GM13977 (cell line): ENCODE measurements around the gene VWA2.

Source experiments
- DNase-seq: peaks from one replicate; pipeline ENCODE4 v3.0.0; 2012; ENCODE audit warnings: low spot score
- CTCF ChIP-seq: IDR thresholded peaks from 2 replicates; pipeline ENCODE4 v1.5.1; 2012; ENCODE audit warnings: mild to moderate bottlenecking, control low read depth; ENCODE audit not compliant: insufficient read depth; ENCODE audit errors: extremely low read depth, missing control alignments
- in situ Hi-C: fragments of 300-500 bp; cut with MboI; formaldehyde crosslinking; loops from one replicate; pipeline ENCODE4 v1.12.0; 2022; ENCODE audit warnings: low sequenced_read_pairs, low pct_unique_long_range_greater_than_20kb, mixed read lengths, inconsistent platforms; ENCODE audit not compliant: unreplicated experiment

VWA2 gene

GRCh38 chr10:114288424-114289095 is 49.5 kb downstream of the VWA2 start:
- in situ Hi-C loops = no loop called here

GRCh38 chr10:114289096-114289436 is 50.0 kb downstream of the VWA2 start:
- TF ChIP-seq CTCF = no peak
- in situ Hi-C loops = no loop called here
- DNase-seq = no peak

More at GRCh38 chr10:114288424-114289095, 49.5 kb downstream of the VWA2 start:
- DNase-seq = no peak
- TF ChIP-seq CTCF = no peak

DNA sequence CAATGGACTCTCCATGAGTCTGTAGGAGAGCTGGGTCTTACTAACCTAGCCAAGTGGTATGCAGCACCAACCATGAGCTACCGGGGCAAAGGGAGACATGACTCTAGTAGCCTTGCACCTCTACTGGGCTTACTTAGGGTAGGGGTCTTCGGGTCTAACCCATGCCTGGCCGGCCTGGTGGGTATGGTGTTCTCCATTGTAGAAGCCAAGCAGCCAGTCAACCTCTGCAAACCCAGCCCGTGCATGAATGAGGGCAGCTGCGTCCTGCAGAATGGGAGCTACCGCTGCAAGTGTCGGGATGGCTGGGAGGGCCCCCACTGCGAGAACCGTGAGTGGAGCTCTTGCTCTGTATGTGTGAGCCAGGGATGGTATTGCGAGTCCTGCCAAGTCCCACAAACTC is 51.0 kb downstream of the VWA2 start:
- DNase-seq = no peak
- in situ Hi-C loops = no loop called here
- TF ChIP-seq CTCF = no peak

DNA sequence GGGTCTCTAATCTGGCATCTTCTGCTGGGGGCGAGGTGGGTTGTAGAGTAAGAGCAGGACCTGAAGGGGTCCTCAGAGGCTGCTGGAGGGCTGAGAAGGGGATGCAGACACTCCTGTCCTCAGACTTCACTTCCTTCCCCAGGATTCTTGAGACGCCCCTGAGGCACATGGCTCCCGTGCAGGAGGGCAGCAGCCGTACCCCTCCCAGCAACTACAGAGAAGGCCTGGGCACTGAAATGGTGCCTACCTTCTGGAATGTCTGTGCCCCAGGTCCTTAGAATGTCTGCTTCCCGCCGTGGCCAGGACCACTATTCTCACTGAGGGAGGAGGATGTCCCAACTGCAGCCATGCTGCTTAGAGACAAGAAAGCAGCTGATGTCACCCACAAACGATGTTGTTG is 52.0 kb downstream of the VWA2 start:
- no peak for TF ChIP-seq CTCF
- in situ Hi-C loops = no loop called here

DNA sequence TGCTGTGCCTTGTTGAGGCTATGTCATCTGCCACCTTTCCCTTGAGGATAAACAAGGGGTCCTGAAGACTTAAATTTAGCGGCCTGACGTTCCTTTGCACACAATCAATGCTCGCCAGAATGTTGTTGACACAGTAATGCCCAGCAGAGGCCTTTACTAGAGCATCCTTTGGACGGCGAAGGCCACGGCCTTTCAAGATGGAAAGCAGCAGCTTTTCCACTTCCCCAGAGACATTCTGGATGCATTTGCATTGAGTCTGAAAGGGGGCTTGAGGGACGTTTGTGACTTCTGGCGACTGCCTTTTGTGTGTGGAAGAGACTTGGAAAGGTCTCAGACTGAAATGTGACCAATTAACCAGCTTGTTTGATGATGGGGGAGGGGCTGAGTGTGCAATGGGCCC is 52.5 kb downstream of the VWA2 start:
- in situ Hi-C loops = no loop called here
- no peak for DNase-seq
- no peak for TF ChIP-seq CTCF

More for the DNA sequence above, 52.0 kb downstream of the VWA2 start:
- no peak for DNase-seq

GRCh38 chr10:114293075-114293474 is 54.0 kb downstream of the VWA2 start:
- TF ChIP-seq CTCF = no peak
- in situ Hi-C loops = no loop called here
- DNase-seq = no peak
